ENCODE measurements around the gene WDR5.

WDR5 gene

DNA sequence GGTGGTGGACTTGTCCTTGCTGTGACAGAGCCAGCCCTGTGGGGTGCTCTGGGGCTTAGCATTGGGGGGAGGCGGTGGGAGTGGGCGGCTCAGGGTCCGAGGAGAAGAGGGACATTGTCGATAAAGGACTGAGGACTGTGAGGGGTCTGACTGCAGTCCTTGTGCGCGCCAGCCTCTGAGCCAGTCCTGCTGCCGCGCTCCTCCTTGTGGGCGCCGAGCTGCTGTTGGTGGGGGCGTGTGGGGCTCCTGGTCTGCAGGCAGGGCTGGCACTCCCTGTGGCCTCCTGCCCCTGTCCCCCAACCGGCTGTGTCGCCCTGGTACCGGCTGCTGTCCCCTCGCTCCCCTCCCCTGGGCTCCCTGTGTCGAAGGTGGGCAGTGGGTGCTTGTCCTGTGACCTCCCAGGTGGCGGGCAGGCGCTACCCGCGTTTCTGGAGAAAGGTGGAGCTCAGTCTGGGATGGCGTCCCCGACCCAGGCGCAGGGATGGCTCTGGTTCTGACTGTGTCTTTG, 21.6 kb downstream of the WDR5 start:
- DNase-seq (ENCODE audit: low read depth in 1 of 2, low spot score in 1 of 2): no peak

DNA sequence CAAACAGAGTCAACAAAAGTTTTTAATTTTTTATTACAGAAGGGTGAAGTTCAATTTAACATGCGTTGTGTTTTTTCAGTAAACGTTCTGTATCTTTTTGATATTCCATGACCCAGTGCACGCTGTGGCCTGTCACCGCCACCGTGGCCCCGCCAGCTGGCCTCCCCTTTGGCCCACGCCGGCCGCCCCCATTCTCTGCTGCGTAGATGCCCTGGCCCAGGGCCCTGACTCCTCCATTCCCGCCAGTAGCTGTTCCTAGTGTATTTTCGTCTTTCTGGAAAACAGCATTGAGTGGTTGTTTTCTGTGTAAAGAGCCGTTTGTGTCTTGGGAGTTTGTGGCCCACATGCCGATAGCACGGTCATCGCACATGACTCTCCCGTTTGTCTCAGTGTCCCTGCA, 22.4 kb downstream of the WDR5 start:
- DNase-seq (ENCODE audit: low read depth in 1 of 2, low spot score in 1 of 2): no peak

DNA sequence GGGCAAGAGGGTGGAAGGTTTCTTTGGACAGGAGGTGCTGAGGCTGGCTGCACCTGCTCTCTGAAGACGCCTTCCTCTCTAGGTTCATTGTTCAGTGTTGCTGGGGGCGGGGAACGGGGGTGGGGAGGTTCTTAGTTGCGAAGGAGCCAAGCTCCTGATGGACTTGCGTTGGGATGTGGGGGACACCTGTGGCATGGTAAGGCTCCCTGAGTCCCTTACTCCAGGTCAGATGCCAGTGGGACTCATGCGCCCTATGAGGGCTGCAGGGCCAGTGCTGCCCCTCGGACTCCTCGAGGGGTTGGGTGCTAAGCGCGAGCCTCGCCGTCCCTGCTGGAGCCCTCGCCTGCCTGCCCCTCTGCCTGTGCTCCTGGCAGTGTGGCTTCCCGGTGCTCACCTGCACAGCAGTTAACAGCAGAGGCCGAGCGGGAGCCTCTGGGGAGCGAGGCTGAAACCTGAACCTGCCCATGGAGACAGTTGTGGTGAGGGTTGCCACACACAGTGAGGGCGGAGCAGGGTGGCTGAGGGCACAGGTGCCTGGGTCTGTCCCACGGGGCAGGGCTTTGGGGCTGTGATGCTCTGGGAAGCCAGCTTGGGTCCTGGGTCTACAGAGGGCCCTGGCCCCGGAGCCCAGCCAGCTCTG, 23.0 kb downstream of the WDR5 start:
- DNase-seq (ENCODE audit: low read depth in 1 of 2, low spot score in 1 of 2): no peak

DNA sequence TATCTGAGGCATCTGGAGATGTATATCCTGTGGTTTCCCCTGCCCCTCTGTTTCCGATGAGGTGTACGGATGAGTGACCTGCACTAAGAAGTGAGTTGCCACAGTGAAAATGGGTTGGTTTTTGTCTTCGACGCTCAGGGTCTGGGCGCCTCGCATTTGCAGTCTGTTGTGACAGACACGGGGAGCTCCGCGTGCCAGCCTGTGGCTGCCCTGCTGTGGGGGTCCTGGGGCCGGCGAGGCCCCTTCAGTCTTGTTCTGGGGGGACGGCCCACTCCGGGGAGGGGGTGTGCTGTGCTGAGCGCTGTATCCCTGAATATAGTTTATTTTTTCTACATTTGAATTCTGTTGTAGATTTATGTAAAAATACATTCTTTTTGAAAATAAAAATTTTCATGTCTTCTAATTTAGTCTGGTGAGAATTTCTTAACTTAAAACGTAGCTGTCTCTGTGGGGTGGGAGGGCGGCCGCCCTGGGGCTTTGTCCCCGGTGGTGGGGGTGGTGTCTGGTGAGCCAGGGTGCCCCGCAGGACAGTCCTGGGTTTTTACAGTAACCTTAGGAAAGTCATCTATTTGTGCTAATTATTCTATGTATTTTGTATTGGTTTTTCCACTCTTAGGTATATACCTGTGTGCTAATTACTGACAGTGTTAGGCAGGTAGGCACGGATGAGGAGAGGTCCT, 23.8 kb downstream of the WDR5 start:
- DNase-seq (ENCODE audit: low read depth in 1 of 2, low spot score in 1 of 2): no peak

DNA sequence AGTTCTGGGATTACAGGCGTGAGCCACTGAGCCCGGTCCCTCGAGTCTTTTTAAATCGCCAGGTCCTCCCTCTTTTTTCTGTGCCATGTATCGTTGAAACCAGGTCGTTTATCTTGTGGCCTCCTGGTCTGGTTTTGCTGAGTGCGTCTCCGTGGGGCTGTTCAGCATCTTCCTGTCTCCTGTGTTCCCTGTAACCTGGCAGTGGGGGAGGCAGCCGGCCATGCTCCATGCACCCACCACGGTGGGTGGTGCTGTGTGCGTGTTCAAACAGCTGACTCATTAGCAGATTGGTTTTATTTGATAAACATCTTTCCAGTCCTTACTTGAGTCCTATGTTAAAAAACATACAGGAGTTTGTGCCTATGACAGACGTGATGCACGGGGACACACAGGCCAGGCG, 25.8 kb downstream of the WDR5 start:
- DNase-seq (ENCODE audit: low read depth in 1 of 2, low spot score in 1 of 2): no peak

DNA sequence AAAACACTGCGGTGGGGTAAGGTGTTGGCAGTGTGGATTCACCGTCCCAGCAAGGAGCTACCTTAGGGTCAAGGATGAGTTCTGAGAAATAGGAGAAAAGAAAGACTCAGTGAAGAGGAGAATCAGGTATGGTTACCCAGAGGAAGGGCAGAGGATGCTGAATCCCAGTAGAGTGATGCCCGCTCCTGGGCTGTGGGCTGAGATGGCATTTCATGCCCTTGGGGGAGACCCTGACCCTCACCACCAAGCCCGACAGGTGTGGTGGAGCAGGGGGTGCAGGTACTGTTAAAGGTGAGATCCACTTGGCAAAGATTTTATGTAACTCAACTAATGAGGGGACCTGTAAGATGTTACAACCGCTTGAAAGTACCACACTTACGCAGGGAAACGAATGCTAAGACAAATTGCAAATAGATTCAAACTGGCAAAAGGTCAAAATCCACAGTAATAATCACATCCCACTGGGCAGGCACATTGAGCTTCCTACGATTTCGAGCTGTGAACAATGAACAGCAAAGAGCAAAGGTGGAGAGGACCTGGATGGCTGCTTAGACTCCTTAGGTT, 26.4 kb downstream of the WDR5 start:
- DNase-seq (ENCODE audit: low read depth in 1 of 2, low spot score in 1 of 2): no peak

DNA sequence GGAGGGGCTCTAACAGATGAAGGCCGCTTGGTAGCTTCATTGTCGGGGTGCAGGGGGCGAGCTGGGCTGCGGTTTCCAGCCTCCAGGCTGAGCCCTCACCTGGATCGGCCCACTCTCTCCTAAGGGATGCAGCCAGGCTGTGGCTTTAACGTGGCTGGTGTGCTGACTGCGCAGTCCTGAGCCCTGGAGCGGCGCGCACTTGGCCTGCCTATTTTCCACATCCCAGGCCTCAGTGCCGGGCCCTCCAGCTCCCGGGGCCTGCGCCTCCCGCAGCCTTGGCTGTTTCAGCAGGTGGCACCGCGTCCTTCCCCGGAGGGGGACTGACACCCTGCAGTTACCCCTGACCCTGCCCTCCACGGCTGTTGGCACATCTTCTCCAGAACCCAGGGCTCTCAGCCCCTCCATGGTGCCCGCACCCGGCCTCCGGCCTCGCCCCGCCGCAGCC, 27.1 kb downstream of the WDR5 start:
- DNase-seq (ENCODE audit: low read depth in 1 of 2, low spot score in 1 of 2): no peak

DNA sequence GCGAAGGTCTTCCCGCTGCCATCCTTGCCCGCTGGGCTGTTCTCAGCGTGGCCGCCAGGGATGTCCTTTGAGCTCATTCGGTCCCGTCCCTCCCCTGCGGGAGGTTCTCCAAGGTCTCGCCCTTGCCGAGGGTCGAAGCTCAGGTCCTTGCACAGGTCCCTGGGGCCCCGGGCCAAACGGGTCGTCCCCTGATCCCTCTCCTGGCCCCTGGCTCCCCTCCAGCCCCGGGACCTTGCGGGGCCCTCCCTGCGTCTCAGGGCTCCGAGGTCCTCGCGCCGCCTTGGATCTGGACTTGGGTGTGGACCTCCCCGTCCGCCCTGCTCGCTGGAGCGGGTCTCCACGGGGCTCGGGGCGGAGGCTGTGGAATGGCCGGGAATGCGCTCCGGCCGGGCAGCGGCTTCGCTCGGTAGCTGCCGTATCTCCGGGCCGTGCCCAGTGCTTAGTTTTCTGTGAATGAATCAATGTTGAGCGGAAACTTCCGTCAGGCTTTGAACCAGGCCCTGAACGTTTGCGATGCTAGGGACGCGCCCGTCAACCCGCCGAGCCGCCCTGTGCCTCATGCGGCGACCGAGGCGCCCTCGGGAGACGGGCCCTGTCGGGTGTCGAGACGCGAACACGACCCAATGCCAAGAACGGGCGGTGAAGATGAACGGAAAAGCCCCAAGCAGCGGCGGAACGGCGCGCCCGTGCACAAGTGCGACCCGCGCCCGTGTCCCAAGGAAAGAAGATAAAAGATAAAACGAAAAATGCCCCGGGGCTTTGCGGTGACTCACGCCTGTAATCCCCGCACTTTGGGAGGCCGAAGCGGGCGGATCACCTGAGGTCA, 27.7 kb downstream of the WDR5 start:
- DNase-seq (ENCODE audit: low read depth in 1 of 2, low spot score in 1 of 2): peak; percentile 41 to 51

DNA sequence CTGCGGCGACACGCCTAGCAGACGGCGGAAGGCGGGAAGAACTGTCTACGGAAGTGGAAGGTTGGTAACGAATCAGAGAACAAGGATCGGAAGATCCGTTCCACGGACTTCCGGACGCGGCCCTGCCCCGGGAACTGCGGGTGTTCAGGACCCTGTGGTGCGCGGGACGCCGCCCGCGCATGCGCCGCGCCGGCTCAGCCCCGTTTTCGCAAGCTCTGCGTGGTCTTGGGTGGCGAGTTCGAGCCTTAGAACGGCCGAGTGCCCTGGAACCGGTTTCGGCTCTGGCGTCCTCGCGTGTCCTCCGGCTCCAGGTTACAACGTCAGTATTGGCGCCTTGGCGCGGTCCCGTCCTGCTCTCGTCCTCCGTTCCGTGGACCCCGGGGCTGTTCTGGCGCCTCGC, 29.0 kb downstream of the WDR5 start:
- no peak for DNase-seq (ENCODE audit: low read depth in 1 of 2, low spot score in 1 of 2)

DNA sequence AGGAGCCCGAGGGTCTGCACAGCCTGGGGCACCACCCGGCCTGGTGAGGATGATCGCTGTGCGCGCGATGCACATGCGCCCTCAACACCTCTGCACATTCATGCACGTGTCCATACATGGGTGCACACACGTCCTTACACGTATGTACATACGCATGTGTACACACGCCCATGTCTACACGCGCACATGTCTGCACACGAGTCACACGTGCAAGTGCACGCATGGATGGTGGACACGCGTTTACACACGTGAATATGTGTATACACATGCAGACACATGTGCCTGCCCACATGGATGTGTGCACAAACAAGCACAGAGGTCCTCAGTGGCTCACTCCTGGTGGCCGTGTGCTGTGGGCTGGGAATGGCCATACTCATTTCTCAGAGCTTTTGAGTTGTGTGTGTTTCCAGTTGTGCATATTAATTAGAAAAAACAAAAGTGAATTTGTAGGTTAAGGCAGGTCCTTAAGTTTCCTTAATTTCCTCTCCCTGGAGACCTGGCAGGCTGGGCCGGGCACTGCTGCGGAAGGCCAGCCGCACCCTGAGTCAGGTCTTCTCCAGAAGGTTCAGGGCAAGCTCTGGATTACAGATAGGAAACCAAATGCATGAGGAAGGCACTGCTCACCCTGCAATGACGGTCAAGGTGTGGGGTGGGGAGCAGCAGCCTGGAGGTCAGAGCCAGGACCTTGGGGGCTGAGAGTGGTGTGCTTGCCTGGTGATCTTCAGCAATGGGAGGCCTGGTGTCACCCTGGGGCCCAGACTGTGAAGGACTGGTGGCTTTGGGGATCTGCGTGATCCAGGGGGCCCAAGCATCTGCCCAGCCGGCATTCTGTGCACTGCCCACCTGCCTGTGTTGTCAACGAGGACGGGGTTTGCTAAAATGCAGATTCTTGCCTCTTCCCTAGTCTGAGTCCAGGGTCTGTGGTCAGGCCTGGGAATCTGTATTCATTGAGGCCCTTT, 29.8 kb downstream of the WDR5 start:
- DNase-seq (ENCODE audit: low read depth in 1 of 2, low spot score in 1 of 2): peak in 1 of 2 donors; percentile 21

DNA sequence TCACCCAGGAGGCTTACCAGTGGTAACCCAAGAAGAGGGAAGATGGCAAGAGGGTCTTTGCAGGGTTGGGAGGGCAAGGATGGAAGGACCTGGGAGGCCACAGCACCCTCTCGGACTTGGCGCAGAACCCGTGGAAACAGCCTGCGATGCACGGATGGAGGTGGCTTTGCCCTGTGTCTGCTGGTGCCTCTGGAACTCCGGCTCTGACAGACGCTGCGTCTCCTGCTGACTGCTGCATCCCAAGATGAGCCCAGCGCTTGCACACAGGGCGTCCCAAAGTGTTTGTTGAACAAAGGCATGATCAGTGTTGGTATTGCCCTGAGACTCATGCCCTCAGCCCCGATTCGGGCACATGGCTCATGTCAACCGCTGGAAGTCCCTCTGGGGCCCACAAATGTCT, 30.5 kb downstream of the WDR5 start:
- DNase-seq (ENCODE audit: low read depth in 1 of 2, low spot score in 1 of 2): no peak

DNA sequence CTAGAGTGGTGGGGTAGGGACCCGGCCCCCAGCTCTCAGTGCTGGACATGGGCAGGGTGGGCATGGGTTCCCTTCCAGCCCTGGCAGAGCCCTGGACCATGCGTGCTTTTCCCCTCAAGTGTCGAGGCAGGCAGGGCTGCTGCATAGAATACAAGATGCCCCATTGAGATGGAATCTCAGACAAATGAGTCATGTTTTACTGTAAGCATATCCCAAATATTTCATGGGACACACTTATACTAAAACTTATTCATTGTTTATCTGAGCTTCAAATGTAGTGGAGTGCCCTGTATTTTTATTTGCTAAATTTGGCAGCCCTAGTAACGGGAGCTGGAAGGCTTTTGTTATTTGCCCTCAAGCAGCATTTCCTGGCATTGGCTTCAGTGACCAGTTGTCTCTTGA, 31.6 kb downstream of the WDR5 start:
- no peak for DNase-seq (ENCODE audit: low read depth in 1 of 2, low spot score in 1 of 2)

DNA sequence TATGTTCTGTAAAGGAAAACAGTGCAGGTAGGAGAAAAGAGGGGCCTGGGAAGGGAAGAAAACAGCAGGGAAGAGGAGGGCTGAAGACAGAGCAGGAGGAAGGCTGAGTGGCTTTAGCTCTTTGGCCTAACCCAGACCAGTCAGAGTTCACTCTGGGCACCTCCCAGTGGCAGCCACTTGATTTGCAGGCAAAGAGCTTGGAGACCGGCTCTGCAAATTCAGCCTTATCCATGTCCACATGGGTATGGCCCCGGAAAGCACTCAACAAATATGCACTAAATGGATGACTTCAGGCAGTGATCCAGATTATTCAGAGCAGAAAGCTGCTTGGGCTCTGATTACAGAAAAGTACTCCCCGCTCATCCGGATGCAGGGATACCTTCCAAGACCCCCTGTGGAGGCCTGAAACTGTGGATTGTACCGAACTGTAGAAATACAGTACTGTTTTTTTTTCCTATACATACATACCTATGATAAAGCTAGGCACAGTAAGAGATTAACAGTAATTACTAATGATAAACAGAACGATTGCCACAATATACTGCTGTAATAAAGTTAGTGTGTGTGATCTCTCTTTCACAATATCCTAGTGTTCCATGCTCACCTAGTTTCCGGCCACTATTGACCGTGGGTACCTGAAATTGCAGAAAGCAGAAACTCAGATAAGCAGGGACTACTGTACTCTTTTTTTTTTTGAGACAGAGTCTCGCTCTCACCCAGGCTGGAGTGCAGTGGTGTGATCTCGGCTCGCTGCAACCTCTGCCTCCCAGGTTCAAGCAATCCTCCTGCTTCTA, 33.1 kb downstream of the WDR5 start:
- no peak for DNase-seq (ENCODE audit: low read depth in 1 of 2, low spot score in 1 of 2)

DNA sequence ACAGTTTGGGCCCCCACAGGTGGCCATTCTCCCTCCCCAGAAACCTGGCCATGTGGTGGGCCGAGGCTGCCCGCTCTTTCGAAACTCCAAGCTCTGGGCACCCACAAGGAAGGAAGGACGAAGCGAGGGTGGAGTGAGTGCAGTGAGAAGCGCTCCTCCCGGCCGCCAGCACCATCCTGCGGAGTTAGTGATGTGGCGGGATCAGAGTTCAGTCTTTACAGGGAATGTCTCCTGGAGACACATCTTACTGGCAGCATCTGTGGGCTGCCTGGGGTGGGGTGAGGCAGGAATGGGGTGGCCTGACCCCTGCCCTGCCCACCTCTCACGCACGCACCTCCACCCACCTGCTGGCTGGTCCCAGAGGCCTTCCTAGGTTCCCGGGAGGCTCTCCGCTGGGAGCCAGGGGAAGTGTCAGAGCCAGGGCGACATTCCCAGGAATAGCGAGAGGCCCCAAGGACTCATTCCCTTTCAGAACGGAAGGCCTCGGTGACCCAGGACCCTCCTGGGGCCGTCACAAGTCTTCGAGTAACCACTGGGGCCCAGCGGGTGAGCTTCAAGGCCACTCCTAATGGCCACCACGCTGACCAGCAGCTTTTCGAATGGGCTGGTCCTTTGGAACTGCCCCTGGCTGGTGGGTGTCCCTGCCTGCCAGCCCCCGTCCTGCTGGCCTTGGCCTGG, 34.0 kb downstream of the WDR5 start:
- no peak for DNase-seq (ENCODE audit: low read depth in 1 of 2, low spot score in 1 of 2)

DNA sequence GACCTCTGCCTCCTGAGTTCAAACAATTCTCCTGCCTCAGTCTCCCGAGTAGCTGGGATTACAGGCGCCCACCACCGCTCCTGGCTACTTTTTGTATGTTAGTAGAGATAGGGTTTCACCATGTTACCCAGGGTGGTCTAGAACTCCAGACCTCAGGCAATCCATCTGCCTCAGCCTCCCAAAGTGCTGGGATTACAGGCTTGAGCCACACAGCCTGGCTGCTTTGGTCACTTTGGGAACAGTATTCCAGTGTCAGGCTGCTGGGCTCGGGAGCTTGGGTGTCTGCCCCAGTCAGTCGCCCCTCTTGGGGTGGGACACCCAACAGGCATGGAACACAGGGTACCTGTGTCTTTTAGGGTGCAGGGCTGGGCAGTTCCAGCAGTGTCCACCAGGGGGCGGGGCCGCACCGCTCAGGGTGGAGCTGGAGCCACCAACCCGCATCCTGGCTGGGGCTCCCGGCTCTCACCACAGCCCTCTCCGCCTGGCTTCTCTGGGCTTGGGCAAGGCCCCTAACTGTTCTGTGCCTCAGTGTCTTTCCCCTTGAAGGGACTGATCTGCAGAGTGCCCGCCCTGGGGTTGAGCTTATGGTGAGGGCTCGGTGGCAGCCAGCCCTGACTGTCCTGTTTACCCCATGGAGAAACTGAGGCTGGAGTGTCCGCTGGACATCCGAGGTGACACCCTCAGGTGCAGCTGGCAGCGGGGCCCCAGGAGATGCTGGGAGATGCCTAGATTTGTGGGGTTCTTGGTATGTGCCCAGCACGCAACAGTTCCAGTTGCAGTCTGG, 34.8 kb downstream of the WDR5 start:
- DNase-seq (ENCODE audit: low read depth in 1 of 2, low spot score in 1 of 2): no peak

DNA sequence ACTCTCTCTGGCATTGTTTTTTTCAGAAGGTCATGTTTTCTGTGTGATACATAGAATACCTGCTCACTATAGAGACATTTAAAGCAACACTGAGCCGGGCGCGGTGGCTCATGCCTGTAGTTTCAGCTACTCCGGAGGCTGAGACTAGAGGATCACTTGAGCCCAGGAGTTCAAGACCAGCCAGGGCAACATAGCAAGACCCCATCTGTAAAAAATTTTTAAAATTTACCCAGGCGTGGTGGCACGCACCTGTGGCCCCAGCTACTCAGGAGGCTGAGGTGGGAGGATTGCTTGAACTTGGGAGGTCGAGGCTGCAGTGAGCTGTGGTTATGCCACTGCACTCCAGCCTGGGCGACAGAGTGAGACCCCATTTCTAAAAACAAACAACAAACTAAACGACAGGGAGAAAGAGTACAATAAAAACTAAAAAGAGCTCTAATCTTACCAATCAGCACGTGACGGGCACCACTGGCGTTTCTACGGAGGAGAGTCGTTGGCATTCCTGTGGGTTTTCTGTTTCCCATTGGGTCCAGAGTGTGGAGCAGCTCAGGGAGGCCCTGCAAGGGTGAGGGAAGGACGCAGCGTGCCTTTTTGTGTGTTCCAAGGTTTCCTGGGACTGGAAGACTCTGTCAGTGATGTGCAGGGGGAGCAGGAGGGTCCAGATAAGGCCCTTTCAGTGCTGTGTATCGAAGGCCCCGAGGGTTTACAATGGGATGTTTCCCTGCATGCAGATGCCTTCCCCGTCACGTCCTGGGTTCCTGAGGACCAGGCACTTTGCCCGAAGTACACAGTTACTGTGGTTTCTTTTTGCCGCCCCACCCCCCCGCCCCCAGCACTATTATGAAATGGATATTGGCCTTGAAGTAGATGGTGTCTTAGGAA, 35.7 kb downstream of the WDR5 start:
- DNase-seq (ENCODE audit: low read depth in 1 of 2, low spot score in 1 of 2): no peak
